Aorta (tissue), 5 donors: ENCODE results near the gene KCNIP1. TPM values are rescaled to one million over a fixed set of nuclear protein-coding genes. Genes with fewer than 3 reads are reported as not detected.

Experiments
- ATAC-seq: fragments of 200-7000 bp; cut with Tn5 transposase; one replicate; pipeline ENCODE4 v1.9.1; 2022; ENCODE audit warnings: moderate library complexity; ENCODE audit not compliant: low FRiP score
- DNase-seq, 2 donors: peaks; one replicate each; pipeline ENCODE4 v3.0.0-alpha.2; 2020
- H3K27ac ChIP-seq, 2 donors: one replicate each; pipeline ENCODE4 v1.5.1; 2013; ENCODE audit warnings: low read length in 2 of 2, mild to moderate bottlenecking in 2 of 2, moderate library complexity in 2 of 2, control low read depth in 1 of 2, inconsistent platforms in 1 of 2, low read depth in 1 of 2
- H3K27me3 ChIP-seq, 2 donors: one replicate each; pipeline ENCODE4 v1.6.1; 2013; ENCODE audit warnings: control low read depth in 1 of 2, low read length in 1 of 2, mild to moderate bottlenecking in 1 of 2, moderate library complexity in 1 of 2; ENCODE audit not compliant: insufficient read depth in 2 of 2, control insufficient read depth in 1 of 2
- H3K36me3 ChIP-seq, 2 donors: one replicate each; pipeline ENCODE4 v1.6.1; 2013; ENCODE audit warnings: control low read depth in 1 of 2, low read length in 1 of 2, mild to moderate bottlenecking in 1 of 2; ENCODE audit not compliant: insufficient read depth in 2 of 2, control insufficient read depth in 1 of 2
- H3K4me1 ChIP-seq, 2 donors: one replicate each; pipeline ENCODE4 v1.6.1; 2013; ENCODE audit warnings: low read length in 2 of 2, control low read depth in 1 of 2, mild to moderate bottlenecking in 1 of 2, moderate library complexity in 1 of 2; ENCODE audit not compliant: insufficient read depth in 2 of 2, control insufficient read depth in 1 of 2
- H3K4me3 ChIP-seq, 2 donors: one replicate each; pipeline ENCODE4 v1.5.1; 2013; ENCODE audit warnings: low read length in 2 of 2, control low read depth in 1 of 2, mild to moderate bottlenecking in 1 of 2
- H3K9me3 ChIP-seq: one replicate; pipeline ENCODE4 v1.6.1; 2013; ENCODE audit warnings: mild to moderate bottlenecking, low read length; ENCODE audit not compliant: control insufficient read depth
- WGBS, 2 donors: extraction: QIAGEN DNeasy Blood & Tissue Kit; methylation state at CpG; one replicate each; pipeline ENCODE4 v1.1.7; 2013; 5-methylcytosine and 5-hydroxymethylcytosine counted together
- intact Hi-C, 2 donors: fragments of 100-400 bp; cut with DNase I; formaldehyde crosslinking; loops; one replicate each; pipeline versions ENCODE4 v1.14.2 to v1.15.0; 2022
- polyA plus RNA-seq, 2 donors: library from polyadenylated mRNA; stranded (reverse); fragments of 200-250 nt; gene quantifications; one replicate each; pipeline ENCODE4 v1.2.3, GENCODE V29; 2013
- total RNA-seq, 2 donors: library from RNA; stranded (reverse); fragmentation: NEBNext Ultra II Directional; extraction: Animal tissue kit (Norgen Biotek cat#: 25700); gene quantifications; one replicate each; pipeline ENCODE4 v1.2.1, GENCODE V29; 2021
- donor health status: healthy with polysubstance abuse.
- donor health status: Bipolar disorder and iron deficiency.
- donor health status: DM: no; HTN: no; CAD: no.
- donor health status: DM: no; HTN: no; CAD: no.
- donor health status: DM: yes; HTN: yes; CAD: no.

The KCNIP1 gene
- total and polyA plus RNA-seq, 4 donors = 0.42 TPM; not detected in 3

- H3K36me3 ChIP-seq = no peaks in the 10 kb centered on the region
- intact Hi-C loops = no loop called here
- no peaks in the 10 kb centered on the region for H3K9me3 ChIP-seq
- no peak overlapping the region for H3K4me3 ChIP-seq
- DNase-seq (no peak), ATAC-seq (no peak)
- H3K27ac ChIP-seq = no peak overlapping the region
- H3K27me3 ChIP-seq = no peaks in the 10 kb centered on the region
- H3K4me1 ChIP-seq = no peaks in the 10 kb centered on the region
- WGBS, 2 donors = 44 to 62% methylated on average over 2 of the region's 2 CpGs
Measured at GRCh38 chr5:170534177-170534576, 30.4 kb downstream of the KCNIP1 start.

- DNase-seq (peak in 1 of 2 donors; percentile 58), ATAC-seq (no peak)
- WGBS, 2 donors = 69 to 71% methylated on average over 7 of the region's 7 CpGs
- no peaks in the 10 kb centered on the region for H3K36me3 ChIP-seq
- no peaks in the 10 kb centered on the region for H3K27me3 ChIP-seq
- H3K9me3 ChIP-seq = no peaks in the 10 kb centered on the region
- no peaks in the 10 kb centered on the region for H3K4me1 ChIP-seq
- no peak overlapping the region for H3K4me3 ChIP-seq
- no peak overlapping the region for H3K27ac ChIP-seq
- intact Hi-C loops = no loop called here
Measured at GRCh38 chr5:170534941-170535340, 31.1 kb downstream of the KCNIP1 start.

GRCh38 chr5:170536525-170536924 is 32.7 kb downstream of the KCNIP1 start:
- Histone ChIP-seq H3K4me3 (no peak overlapping the region), H3K4me1 (no peaks in the 10 kb centered on the region), H3K27ac (no peak overlapping the region), H3K36me3 (no peaks in the 10 kb centered on the region), H3K27me3 (no peaks in the 10 kb centered on the region), H3K9me3 (no peaks in the 10 kb centered on the region)
- WGBS, 2 donors = 64 to 69% methylated on average over 4 of the region's 4 CpGs
- ATAC-seq (no peak), DNase-seq (no peak)
- intact Hi-C loops = no loop called here

- H3K4me1 ChIP-seq = no peaks in the 10 kb centered on the region
- 84 to 89% methylated on average over 8 of the region's 8 CpGs for WGBS, 2 donors
- H3K9me3 ChIP-seq = no peaks in the 10 kb centered on the region
- no peaks in the 10 kb centered on the region for H3K27me3 ChIP-seq
- H3K27ac ChIP-seq = no peak overlapping the region
- ATAC-seq (no peak), DNase-seq (no peak)
- intact Hi-C loops = no loop called here
- H3K36me3 ChIP-seq = no peaks in the 10 kb centered on the region
- H3K4me3 ChIP-seq = no peak overlapping the region
Measured at GRCh38 chr5:170537451-170538095, 33.8 kb downstream of the KCNIP1 start.

GRCh38 chr5:170538096-170538465 is 34.3 kb downstream of the KCNIP1 start:
- Histone ChIP-seq H3K36me3 (no peaks in the 10 kb centered on the region), H3K27me3 (no peaks in the 10 kb centered on the region), H3K4me3 (no peak overlapping the region), H3K4me1 (no peaks in the 10 kb centered on the region), H3K9me3 (no peaks in the 10 kb centered on the region), H3K27ac (no peak overlapping the region)
- no peak for DNase-seq
- WGBS, 2 donors = 90% methylated on average over 3 of the region's 3 CpGs
- intact Hi-C loops = no loop called here
- ATAC-seq = no peak

- DNase-seq (peak in 1 of 2 donors; percentile 27), ATAC-seq (no peak)
- no peaks in the 10 kb centered on the region for H3K27me3 ChIP-seq
- intact Hi-C loops = no loop called here
- WGBS, 2 donors = 87 to 92% methylated on average over 6 of the region's 6 CpGs
- no peak overlapping the region for H3K27ac ChIP-seq
- H3K4me1 ChIP-seq = no peaks in the 10 kb centered on the region
- no peak overlapping the region for H3K4me3 ChIP-seq
- H3K9me3 ChIP-seq = no peaks in the 10 kb centered on the region
- no peaks in the 10 kb centered on the region for H3K36me3 ChIP-seq
Measured at GRCh38 chr5:170538696-170539586, 35.1 kb downstream of the KCNIP1 start.

- DNase-seq (no peak), ATAC-seq (no peak)
- no peaks in the 10 kb centered on the region for H3K36me3 ChIP-seq
- H3K4me3 ChIP-seq = no peak overlapping the region
- intact Hi-C loops = no loop called here
- H3K27me3 ChIP-seq = no peaks in the 10 kb centered on the region
- H3K9me3 ChIP-seq = no peaks in the 10 kb centered on the region
- 82 to 95% methylated on average over 1 of the region's 1 CpG for WGBS, 2 donors
- H3K27ac ChIP-seq = no peak overlapping the region
- H3K4me1 ChIP-seq = no peaks in the 10 kb centered on the region
Measured at GRCh38 chr5:170540271-170540670, 36.5 kb downstream of the KCNIP1 start.

- WGBS, 2 donors = 70 to 89% methylated on average over 1 of the region's 1 CpG
- H3K4me1 ChIP-seq = no peaks in the 10 kb centered on the region
- ATAC-seq = no peak
Measured at GRCh38 chr5:170541146-170541769, 37.4 kb downstream of the KCNIP1 start.

More at GRCh38 chr5:170541146-170541769, 37.4 kb downstream of the KCNIP1 start:
- Histone ChIP-seq H3K27ac (no peak overlapping the region), H3K27me3 (no peaks in the 10 kb centered on the region), H3K4me3 (no peak overlapping the region), H3K9me3 (no peaks in the 10 kb centered on the region), H3K36me3 (no peaks in the 10 kb centered on the region)
- intact Hi-C loops = no loop called here
- no peak for DNase-seq
